ENCODE measurements around the gene MYO1G.

The MYO1G gene

GRCh38 chr7:44989132-44989531, 10.3 kb upstream of the MYO1G start:
- H3K27me3 Mint-ChIP-seq: no peaks in the 10 kb centered on the region
- peaks cover 40% of the 10 kb centered on the region for H3K36me3 Mint-ChIP-seq (ENCODE audit: low read depth)
- ATAC-seq (no peak), DNase-seq (no peak)
- no peaks in the 10 kb centered on the region for H3K9me3 Mint-ChIP-seq
- H3K4me1 Mint-ChIP-seq: peaks cover 38% of the 10 kb centered on the region
- H3K27ac Mint-ChIP-seq: peak overlapping the region; percentile 13
- H3K4me3 Mint-ChIP-seq: no peak overlapping the region

GRCh38 chr7:44988701-44989100, 9.9 kb upstream of the MYO1G start:
- no peak for ATAC-seq
- H3K9me3 Mint-ChIP-seq: no peaks in the 10 kb centered on the region
- no peaks in the 10 kb centered on the region for H3K27me3 Mint-ChIP-seq
- H3K4me3 Mint-ChIP-seq: no peak overlapping the region
- peaks cover 39% of the 10 kb centered on the region for H3K4me1 Mint-ChIP-seq
- no peak for DNase-seq
- no peak overlapping the region for H3K27ac Mint-ChIP-seq
- H3K36me3 Mint-ChIP-seq (ENCODE audit: low read depth): peaks cover 44% of the 10 kb centered on the region

- H3K27ac Mint-ChIP-seq: peak overlapping the region; percentile 99
- H3K4me1 Mint-ChIP-seq: peaks cover 46% of the 10 kb centered on the region
- no peaks in the 10 kb centered on the region for H3K9me3 Mint-ChIP-seq
- peak overlapping the region; percentile 100 for H3K4me3 Mint-ChIP-seq
- no peaks in the 10 kb centered on the region for H3K27me3 Mint-ChIP-seq
- peaks cover 51% of the 10 kb centered on the region for H3K36me3 Mint-ChIP-seq (ENCODE audit: low read depth)
- no peak for DNase-seq
- no peak for ATAC-seq
Observed at GRCh38 chr7:44987996-44988395, 9.2 kb upstream of the MYO1G start.

- Mint-ChIP-seq H3K36me3 (ENCODE audit: low read depth) (peaks cover 55% of the 10 kb centered on the region), H3K4me1 (peaks cover 51% of the 10 kb centered on the region), H3K4me3 (peak overlapping the region; percentile 100), H3K27ac (peak overlapping the region; percentile 99), H3K27me3 (no peaks in the 10 kb centered on the region), H3K9me3 (no peaks in the 10 kb centered on the region)
- ATAC-seq (no peak), DNase-seq (no peak)
Observed at GRCh38 chr7:44987457-44987856, 8.6 kb upstream of the MYO1G start.

GRCh38 chr7:44986218-44987053, 7.6 kb upstream of the MYO1G start:
- peak overlapping the region; percentile 99 for H3K27ac Mint-ChIP-seq
- no peaks in the 10 kb centered on the region for H3K9me3 Mint-ChIP-seq
- H3K36me3 Mint-ChIP-seq (ENCODE audit: low read depth): peaks cover 60% of the 10 kb centered on the region
- ATAC-seq (peak; percentile 94), DNase-seq (peak; percentile 97)
- no peaks in the 10 kb centered on the region for H3K27me3 Mint-ChIP-seq
- peak overlapping the region; percentile 100 for H3K4me3 Mint-ChIP-seq
- peaks cover 62% of the 10 kb centered on the region for H3K4me1 Mint-ChIP-seq

GRCh38 chr7:44985900-44986217, 7.0 kb upstream of the MYO1G start:
- DNase-seq: no peak
- Mint-ChIP-seq H3K4me3 (peak overlapping the region; percentile 100), H3K36me3 (ENCODE audit: low read depth) (peaks cover 60% of the 10 kb centered on the region), H3K4me1 (peaks cover 67% of the 10 kb centered on the region), H3K9me3 (no peaks in the 10 kb centered on the region), H3K27me3 (no peaks in the 10 kb centered on the region), H3K27ac (peak overlapping the region; percentile 99)
- no peak for ATAC-seq

- DNase-seq: no peak
- Mint-ChIP-seq H3K9me3 (no peaks in the 10 kb centered on the region), H3K36me3 (ENCODE audit: low read depth) (peaks cover 60% of the 10 kb centered on the region), H3K27ac (peak overlapping the region; percentile 99), H3K4me3 (peak overlapping the region; percentile 100), H3K27me3 (no peaks in the 10 kb centered on the region), H3K4me1 (peaks cover 74% of the 10 kb centered on the region)
- ATAC-seq: no peak
Observed at GRCh38 chr7:44985033-44985695, 6.3 kb upstream of the MYO1G start.

- DNase-seq (no peak), ATAC-seq (no peak)
- no peaks in the 10 kb centered on the region for H3K9me3 Mint-ChIP-seq
- H3K4me1 Mint-ChIP-seq: peaks cover 81% of the 10 kb centered on the region
- peaks cover 60% of the 10 kb centered on the region for H3K36me3 Mint-ChIP-seq (ENCODE audit: low read depth)
- peak overlapping the region; percentile 99 for H3K27ac Mint-ChIP-seq
- no peaks in the 10 kb centered on the region for H3K27me3 Mint-ChIP-seq
- peak overlapping the region; percentile 100 for H3K4me3 Mint-ChIP-seq
Observed at GRCh38 chr7:44984478-44984758, 5.6 kb upstream of the MYO1G start.

GRCh38 chr7:44983742-44984477, 5.1 kb upstream of the MYO1G start:
- ATAC-seq (no peak), DNase-seq (no peak)
- no peaks in the 10 kb centered on the region for H3K27me3 Mint-ChIP-seq
- peaks cover 60% of the 10 kb centered on the region for H3K36me3 Mint-ChIP-seq (ENCODE audit: low read depth)
- H3K4me1 Mint-ChIP-seq: peaks cover 81% of the 10 kb centered on the region
- H3K9me3 Mint-ChIP-seq: no peaks in the 10 kb centered on the region
- H3K27ac Mint-ChIP-seq: peak overlapping the region; percentile 99
- peak overlapping the region; percentile 100 for H3K4me3 Mint-ChIP-seq

- Mint-ChIP-seq H3K27ac (peak overlapping the region; percentile 99), H3K27me3 (no peaks in the 10 kb centered on the region), H3K36me3 (ENCODE audit: low read depth) (peaks cover 64% of the 10 kb centered on the region), H3K4me1 (peaks cover 73% of the 10 kb centered on the region), H3K9me3 (no peaks in the 10 kb centered on the region), H3K4me3 (peak overlapping the region; percentile 100)
- no peak for DNase-seq
- ATAC-seq: no peak
Observed at GRCh38 chr7:44982970-44983369, 4.2 kb upstream of the MYO1G start.

- peaks cover 64% of the 10 kb centered on the region for H3K36me3 Mint-ChIP-seq (ENCODE audit: low read depth)
- H3K4me1 Mint-ChIP-seq: peaks cover 71% of the 10 kb centered on the region
- no peaks in the 10 kb centered on the region for H3K27me3 Mint-ChIP-seq
- peak overlapping the region; percentile 100 for H3K4me3 Mint-ChIP-seq
- peak overlapping the region; percentile 99 for H3K27ac Mint-ChIP-seq
- DNase-seq: no peak
- no peaks in the 10 kb centered on the region for H3K9me3 Mint-ChIP-seq
- ATAC-seq: no peak
Observed at GRCh38 chr7:44982535-44982923, 3.7 kb upstream of the MYO1G start.

GRCh38 chr7:44981035-44981706, 2.4 kb upstream of the MYO1G start:
- no peaks in the 10 kb centered on the region for H3K9me3 Mint-ChIP-seq
- ATAC-seq (peak; percentile 1), DNase-seq (peak; percentile 60)
- peak overlapping the region; percentile 99 for H3K27ac Mint-ChIP-seq
- H3K27me3 Mint-ChIP-seq: no peaks in the 10 kb centered on the region
- peaks cover 68% of the 10 kb centered on the region for H3K4me1 Mint-ChIP-seq
- H3K4me3 Mint-ChIP-seq: peak overlapping the region; percentile 100
- peaks cover 71% of the 10 kb centered on the region for H3K36me3 Mint-ChIP-seq (ENCODE audit: low read depth)

- peaks cover 71% of the 10 kb centered on the region for H3K36me3 Mint-ChIP-seq (ENCODE audit: low read depth)
- H3K9me3 Mint-ChIP-seq: no peaks in the 10 kb centered on the region
- H3K27me3 Mint-ChIP-seq: no peaks in the 10 kb centered on the region
- H3K4me3 Mint-ChIP-seq: peak overlapping the region; percentile 100
- H3K27ac Mint-ChIP-seq: peak overlapping the region; percentile 99
- DNase-seq (peak; percentile 87), ATAC-seq (peak; percentile 60)
- H3K4me1 Mint-ChIP-seq: peaks cover 73% of the 10 kb centered on the region
Observed at GRCh38 chr7:44980393-44981034, 1.7 kb upstream of the MYO1G start.

Data from activated naive CD8-positive, alpha-beta T cell treated with anti-CD3 and anti-CD28 coated beads, Interleukin-2, amount 50 U/mL, for 24 hours (primary cell).